HG02642 (cell line): ENCODE measurements around the gene BRAT1.
"Not testable (repeated sequence)": the region's sequence is repeated elsewhere in the genome, so short reads cannot be mapped to it uniquely, and the experiment has no call there.

Source experiments
- ATAC-seq: cut with Tn5 transposase; IDR thresholded peaks from one replicate; pipeline ENCODE4 v1.9.1; 2021; ENCODE audit warnings: mild to moderate bottlenecking; ENCODE audit not compliant: unreplicated experiment, poor library complexity

Gene BRAT1

GRCh38 chr7:2540133-2540532 lies 15.2 kb downstream of the BRAT1 start:
- ATAC-seq, result no peak

- no peak for ATAC-seq
These were observed 16.1 kb downstream of the BRAT1 start for GRCh38 chr7:2539031-2539911.

GRCh38 chr7:2537981-2538851 lies 17.1 kb downstream of the BRAT1 start:
- ATAC-seq, result no peak

GRCh38 chr7:2535872-2536627 lies 19.3 kb downstream of the BRAT1 start:
- ATAC-seq, result not testable (repeated sequence)

- ATAC-seq, result not testable (repeated sequence)
These were observed 21.1 kb downstream of the BRAT1 start for GRCh38 chr7:2534214-2534613.

GRCh38 chr7:2533566-2533965 lies 21.8 kb downstream of the BRAT1 start:
- ATAC-seq, result not testable (repeated sequence)

- ATAC-seq, result not testable (repeated sequence)
These were observed 22.5 kb downstream of the BRAT1 start for GRCh38 chr7:2532816-2533215.

GRCh38 chr7:2532199-2532772 lies 23.0 kb downstream of the BRAT1 start:
- not testable (repeated sequence) for ATAC-seq

- ATAC-seq, result not testable (repeated sequence)
These were observed 23.6 kb downstream of the BRAT1 start for GRCh38 chr7:2531796-2532110.

GRCh38 chr7:2530994-2531795 lies 24.1 kb downstream of the BRAT1 start:
- ATAC-seq, result not testable (repeated sequence)

- no peak for ATAC-seq
These were observed 25.0 kb downstream of the BRAT1 start for GRCh38 chr7:2530071-2530987.

- ATAC-seq, result peak; percentile 42
These were observed 25.9 kb downstream of the BRAT1 start for GRCh38 chr7:2529161-2530070.

- ATAC-seq, result no peak
These were observed 26.7 kb downstream of the BRAT1 start for GRCh38 chr7:2528481-2529095.

- ATAC-seq, result no peak
These were observed 27.5 kb downstream of the BRAT1 start for GRCh38 chr7:2527505-2528467.

- no peak for ATAC-seq
These were observed 28.4 kb downstream of the BRAT1 start for GRCh38 chr7:2526659-2527504.
